HUES6 (cell line): ENCODE results near the gene RGS14.

Experiments used
- H3K27ac ChIP-seq: 2 replicates; pipeline ENCODE4 v1.7.0; 2013; ENCODE audit warnings: low read depth, mild to moderate bottlenecking, low read length, inconsistent platforms
- H3K27me3 ChIP-seq: 2 replicates; pipeline ENCODE4 v1.6.1; 2013; ENCODE audit warnings: low read length; ENCODE audit not compliant: control insufficient read depth, insufficient read depth
- H3K36me3 ChIP-seq: 2 replicates; pipeline ENCODE4 v1.6.1; 2013; ENCODE audit warnings: low read length; ENCODE audit not compliant: control insufficient read depth, insufficient read depth
- H3K4me1 ChIP-seq: 2 replicates; pipeline ENCODE4 v1.6.1; 2013; ENCODE audit warnings: low read length; ENCODE audit not compliant: control insufficient read depth, insufficient read depth
- H3K4me3 ChIP-seq: 2 replicates; pipeline ENCODE4 v1.5.1; 2013; ENCODE audit warnings: low read depth, low read length
- H3K9ac ChIP-seq: one replicate; pipeline ENCODE4 v1.6.1; 2013; ENCODE audit warnings: mild to moderate bottlenecking, low read length
- H3K9me3 ChIP-seq: 2 replicates; pipeline ENCODE4 v1.6.1; 2013; ENCODE audit warnings: low read depth, low read length; ENCODE audit not compliant: control insufficient read depth, insufficient read depth

The RGS14 gene

DNA sequence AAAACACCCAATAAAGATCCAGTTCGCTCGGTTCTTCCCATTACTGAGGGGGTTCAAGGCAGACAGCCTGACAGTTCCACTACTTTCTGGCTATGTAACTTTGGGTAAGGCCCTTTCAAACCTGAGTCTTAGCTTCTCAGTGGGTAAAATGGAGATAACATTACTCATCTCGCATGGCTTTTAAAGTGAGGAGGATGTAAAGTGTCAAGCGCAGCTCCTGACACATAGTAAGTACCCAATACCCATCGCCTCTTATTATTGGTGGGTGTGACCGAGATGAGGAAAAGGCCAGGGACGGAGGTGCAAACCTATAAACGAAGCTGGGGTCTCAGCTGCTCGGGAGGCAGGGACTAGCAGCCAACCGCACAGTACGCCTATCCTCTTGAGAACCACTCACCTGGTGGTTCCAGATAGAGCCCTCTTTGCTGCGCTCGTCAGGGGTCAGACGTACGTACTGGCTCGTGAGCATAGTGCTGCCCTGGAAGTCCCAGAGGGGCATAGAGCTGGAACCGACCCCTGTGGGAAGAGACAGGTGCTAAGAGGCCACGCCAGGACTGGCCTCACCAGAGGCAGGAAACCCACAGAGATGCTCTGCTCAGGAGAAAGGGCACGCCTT is 6.8 kb upstream of the RGS14 start:
- Histone ChIP-seq H3K4me1 (peaks cover 25% of the 10 kb centered on the region), H3K9ac (peak overlapping the region; percentile 95), H3K9me3 (peaks cover 3% of the 10 kb centered on the region; the same call in 1 of the 2 replicates), H3K27me3 (0 out of 2 replicates have a peak, but pooled peaks cover 9% of the 10 kb centered on the region), H3K4me3 (peak overlapping the region; percentile 95), H3K27ac (peak overlapping the region; percentile 98; the same call in 1 of the 2 replicates), H3K36me3 (peaks cover 26% of the 10 kb centered on the region)

DNA sequence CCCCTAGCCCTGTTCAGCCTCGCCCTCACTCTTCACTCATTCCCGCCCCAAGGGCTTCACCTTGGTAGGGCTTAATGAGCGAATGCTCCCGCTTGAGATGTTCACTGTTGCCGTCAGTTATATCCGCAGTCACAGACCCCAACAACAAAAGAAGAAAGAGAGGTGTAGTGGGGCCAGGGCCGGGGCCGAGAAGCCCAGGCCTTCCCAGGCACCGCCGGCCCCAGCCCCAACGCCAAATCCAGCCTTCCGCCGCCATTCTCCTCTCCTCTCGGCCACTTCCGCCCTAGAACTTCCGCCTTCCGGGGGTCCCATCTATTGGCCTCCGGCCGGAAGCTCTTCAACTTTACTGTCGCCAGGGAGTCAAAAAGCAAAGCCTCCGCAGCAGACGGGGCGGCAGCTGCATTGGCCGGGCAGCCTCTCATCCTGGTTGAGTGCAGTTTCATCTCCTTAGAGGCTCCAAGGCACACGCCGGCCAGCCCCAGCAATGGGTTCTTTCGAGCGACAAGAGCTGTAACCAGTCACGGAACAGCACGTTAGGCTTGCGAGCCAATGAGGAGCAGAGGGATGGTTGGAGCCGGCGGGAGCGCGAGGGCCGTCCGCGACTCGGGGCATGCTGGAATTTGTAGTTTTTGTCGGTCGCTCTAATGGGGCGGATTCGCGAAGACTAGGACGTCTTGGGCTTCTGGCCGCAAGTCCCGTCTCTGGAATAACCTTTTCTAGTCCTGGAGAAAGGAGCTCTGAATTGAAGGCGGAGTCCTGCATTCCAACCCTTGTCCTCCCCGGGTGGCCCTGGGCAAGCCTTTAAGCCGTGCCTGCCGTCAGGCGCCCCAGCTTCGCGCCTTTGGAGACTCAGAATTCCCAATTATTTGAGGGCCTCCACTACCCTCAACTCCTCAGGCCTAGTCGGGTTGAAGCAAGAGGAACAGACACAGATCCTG is 6.1 kb upstream of the RGS14 start, which contains the start of gene LMAN2:
Gene LMAN2, minus strand, starts transcription at position 277 of the 938 bp plus-strand sequence. Its CDS starts 21 bp downstream, at position 256.
- Histone ChIP-seq H3K27ac (peak within 1 kb of the TSS; percentile 98), H3K4me1 (peaks cover 25% of the 10 kb centered on the region), H3K27me3 (0 out of 2 replicates have a peak, but pooled peaks cover 9% of the 10 kb centered on the region), H3K9me3 (peaks cover 3% of the 10 kb centered on the region; the same call in 1 of the 2 replicates), H3K9ac (peak within 1 kb of the TSS; percentile 95), H3K36me3 (peaks cover 26% of the 10 kb centered on the region), H3K4me3 (peak within 1 kb of the TSS; percentile 95)

DNA sequence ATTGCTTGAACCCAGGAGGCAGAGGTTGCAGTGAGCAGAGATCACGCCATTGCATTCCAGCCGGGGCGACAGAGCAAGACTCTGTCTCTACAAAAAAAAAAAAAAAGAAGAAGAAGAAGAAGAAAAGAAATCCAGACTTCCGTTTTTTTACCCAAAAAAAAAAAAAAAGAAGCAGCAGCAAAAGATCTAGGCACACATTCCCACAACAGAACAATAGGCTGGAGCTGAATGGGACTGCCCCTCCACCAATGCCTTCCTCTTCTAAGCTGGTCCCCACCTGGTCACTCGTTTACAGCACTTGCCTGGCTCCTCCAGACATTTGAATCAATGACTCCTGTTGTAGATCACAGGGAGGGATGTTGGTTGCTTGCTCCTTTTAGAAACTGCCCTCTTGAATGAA is 4.6 kb upstream of the RGS14 start:
- Histone ChIP-seq H3K27me3 (0 out of 2 replicates have a peak, but pooled peaks cover 9% of the 10 kb centered on the region), H3K9ac (no peak overlapping the region), H3K4me1 (peaks cover 25% of the 10 kb centered on the region), H3K9me3 (peaks cover 3% of the 10 kb centered on the region; the same call in 1 of the 2 replicates), H3K36me3 (peaks cover 15% of the 10 kb centered on the region), H3K27ac (no peak overlapping the region), H3K4me3 (no peak overlapping the region)

GRCh38 chr5:177354256-177354655 is 3.5 kb upstream of the RGS14 start:
- Histone ChIP-seq H3K9me3 (peaks cover 3% of the 10 kb centered on the region; the same call in 1 of the 2 replicates), H3K4me3 (no peak overlapping the region), H3K27me3 (0 out of 2 replicates have a peak, but pooled peaks cover 9% of the 10 kb centered on the region), H3K9ac (no peak overlapping the region), H3K27ac (no peak overlapping the region), H3K4me1 (peaks cover 20% of the 10 kb centered on the region), H3K36me3 (peaks cover 8% of the 10 kb centered on the region; the same call in 1 of the 2 replicates)

- Histone ChIP-seq H3K27ac (no peak overlapping the region), H3K9me3 (peaks cover 3% of the 10 kb centered on the region; the same call in 1 of the 2 replicates), H3K9ac (no peak overlapping the region), H3K4me3 (no peak overlapping the region), H3K36me3 (peaks cover 4% of the 10 kb centered on the region; the same call in 1 of the 2 replicates), H3K27me3 (peaks cover 9% of the 10 kb centered on the region; the same call in 1 of the 2 replicates), H3K4me1 (peaks cover 16% of the 10 kb centered on the region)
Observed at GRCh38 chr5:177354711-177355110, 3.0 kb upstream of the RGS14 start.

DNA sequence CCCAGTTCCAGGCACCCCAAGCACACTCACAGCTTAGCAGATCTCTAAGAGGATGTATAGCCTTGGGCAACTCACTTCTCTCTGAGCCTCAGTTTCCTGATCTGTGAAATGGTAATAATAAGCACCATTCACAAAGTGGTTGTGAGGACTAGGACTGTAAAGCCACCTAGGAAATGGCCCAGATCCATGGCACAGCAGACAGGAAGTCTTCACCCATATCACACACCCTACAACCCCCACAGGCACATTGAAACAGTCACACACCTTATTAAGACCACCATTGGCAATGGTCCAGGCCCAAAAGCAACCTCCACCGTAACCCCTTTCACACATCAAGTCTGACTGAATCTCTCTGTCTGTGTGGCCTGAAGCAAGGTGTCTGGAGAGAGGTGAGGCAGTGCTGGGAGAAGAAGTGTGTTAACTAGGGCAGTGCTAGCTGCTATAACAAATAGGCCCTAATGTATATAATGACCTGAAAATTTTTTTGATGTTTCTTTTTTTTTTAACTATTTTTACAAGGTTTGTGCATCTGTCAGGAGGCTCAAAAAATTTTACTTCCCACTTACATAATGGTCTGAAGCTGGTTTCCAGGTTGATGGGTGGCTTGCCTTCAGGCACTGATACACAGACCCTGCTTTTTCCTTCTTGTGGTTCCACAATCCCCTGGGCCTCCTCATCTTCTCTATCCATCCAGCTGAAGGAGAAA is 2.4 kb upstream of the RGS14 start:
- Histone ChIP-seq H3K4me3 (no peak overlapping the region), H3K36me3 (no peaks in the 10 kb centered on the region), H3K9me3 (peaks cover 3% of the 10 kb centered on the region; the same call in 1 of the 2 replicates), H3K9ac (no peak overlapping the region), H3K27ac (no peak overlapping the region), H3K27me3 (peaks cover 9% of the 10 kb centered on the region; the same call in 1 of the 2 replicates), H3K4me1 (peaks cover 10% of the 10 kb centered on the region)

DNA sequence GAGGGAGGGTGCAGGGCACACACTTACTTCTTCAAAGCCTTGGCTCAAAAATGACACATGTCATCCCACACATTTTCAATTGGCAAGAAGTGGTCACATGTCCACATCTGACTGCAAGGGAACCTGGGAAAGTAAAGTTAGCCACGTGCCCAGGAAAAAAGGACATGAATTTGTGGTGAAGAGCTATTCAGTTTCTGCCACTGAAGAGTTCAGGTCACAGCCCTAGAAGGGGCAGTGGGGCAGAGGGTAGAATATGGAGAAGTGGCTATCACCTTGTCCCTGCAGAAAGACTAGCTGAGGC is 1.9 kb upstream of the RGS14 start:
- Histone ChIP-seq H3K9me3 (peaks cover 3% of the 10 kb centered on the region; the same call in 1 of the 2 replicates), H3K27me3 (peaks cover 9% of the 10 kb centered on the region; the same call in 1 of the 2 replicates), H3K4me1 (peaks cover 5% of the 10 kb centered on the region), H3K9ac (no peak overlapping the region), H3K4me3 (no peak overlapping the region), H3K36me3 (no peaks in the 10 kb centered on the region), H3K27ac (no peak overlapping the region)

- Histone ChIP-seq H3K4me3 (no peak overlapping the region), H3K9me3 (peaks cover 3% of the 10 kb centered on the region; the same call in 1 of the 2 replicates), H3K36me3 (no peaks in the 10 kb centered on the region), H3K27ac (no peak overlapping the region), H3K4me1 (peaks cover 3% of the 10 kb centered on the region; the same call in 1 of the 2 replicates), H3K27me3 (peaks cover 9% of the 10 kb centered on the region; the same call in 1 of the 2 replicates), H3K9ac (no peak overlapping the region)
Observed at GRCh38 chr5:177356746-177357145, 978 bp upstream of the RGS14 start.

GRCh38 chr5:177357146-177357458 is 622 bp upstream of the RGS14 start:
- H3K9ac ChIP-seq, result no peak overlapping the region
- H3K27ac ChIP-seq, result no peak overlapping the region
- peaks cover 3% of the 10 kb centered on the region; the same call in 1 of the 2 replicates for H3K9me3 ChIP-seq
- H3K4me1 ChIP-seq, result peaks cover 5% of the 10 kb centered on the region
- no peaks in the 10 kb centered on the region for H3K36me3 ChIP-seq
- no peak overlapping the region for H3K4me3 ChIP-seq
- peaks cover 12% of the 10 kb centered on the region; the same call in 1 of the 2 replicates for H3K27me3 ChIP-seq

DNA sequence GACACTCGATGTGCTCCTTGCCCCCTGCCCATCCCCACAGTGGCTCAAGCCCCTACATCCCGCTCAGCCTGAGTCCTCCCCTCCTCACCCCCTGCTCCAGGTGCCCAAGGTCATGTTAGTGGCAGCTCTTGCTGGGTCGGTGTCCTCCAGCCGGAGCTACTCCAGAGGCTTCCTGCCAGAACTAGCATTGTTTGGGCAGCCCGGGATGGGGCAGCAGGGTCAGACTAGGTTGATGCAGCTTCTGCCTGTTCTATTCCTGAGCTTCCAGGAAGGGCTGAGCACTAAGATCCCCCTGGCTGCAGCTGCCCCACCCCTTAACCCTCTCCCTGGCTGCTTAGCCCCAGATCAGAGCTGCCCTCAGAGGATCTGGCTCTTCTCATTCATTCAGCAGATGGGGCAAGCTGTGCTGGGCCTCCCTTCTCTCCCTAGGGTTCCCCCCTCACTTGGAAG is 671 bp downstream of the RGS14 start:
- no peaks in the 10 kb centered on the region for H3K36me3 ChIP-seq
- peaks cover 11% of the 10 kb centered on the region for H3K4me1 ChIP-seq
- peaks cover 16% of the 10 kb centered on the region; the same call in 1 of the 2 replicates for H3K27me3 ChIP-seq

More for the DNA sequence above, 671 bp downstream of the RGS14 start:
- H3K9ac ChIP-seq, result no peak overlapping the region
- H3K9me3 ChIP-seq, result peaks cover 3% of the 10 kb centered on the region; the same call in 1 of the 2 replicates
- H3K4me3 ChIP-seq, result no peak overlapping the region
- no peak overlapping the region for H3K27ac ChIP-seq
